GDM1 (cell line): ENCODE data around the gene GRHPR.
"Not testable (repeated sequence)": the region's sequence is repeated elsewhere in the genome, so short reads cannot be mapped to it uniquely, and the experiment has no call there.

Experiments
- DNase-seq: peaks from one replicate; lab custom pipeline; 2025; lab: John Stamatoyannopoulos, UW

The GRHPR gene

DNA sequence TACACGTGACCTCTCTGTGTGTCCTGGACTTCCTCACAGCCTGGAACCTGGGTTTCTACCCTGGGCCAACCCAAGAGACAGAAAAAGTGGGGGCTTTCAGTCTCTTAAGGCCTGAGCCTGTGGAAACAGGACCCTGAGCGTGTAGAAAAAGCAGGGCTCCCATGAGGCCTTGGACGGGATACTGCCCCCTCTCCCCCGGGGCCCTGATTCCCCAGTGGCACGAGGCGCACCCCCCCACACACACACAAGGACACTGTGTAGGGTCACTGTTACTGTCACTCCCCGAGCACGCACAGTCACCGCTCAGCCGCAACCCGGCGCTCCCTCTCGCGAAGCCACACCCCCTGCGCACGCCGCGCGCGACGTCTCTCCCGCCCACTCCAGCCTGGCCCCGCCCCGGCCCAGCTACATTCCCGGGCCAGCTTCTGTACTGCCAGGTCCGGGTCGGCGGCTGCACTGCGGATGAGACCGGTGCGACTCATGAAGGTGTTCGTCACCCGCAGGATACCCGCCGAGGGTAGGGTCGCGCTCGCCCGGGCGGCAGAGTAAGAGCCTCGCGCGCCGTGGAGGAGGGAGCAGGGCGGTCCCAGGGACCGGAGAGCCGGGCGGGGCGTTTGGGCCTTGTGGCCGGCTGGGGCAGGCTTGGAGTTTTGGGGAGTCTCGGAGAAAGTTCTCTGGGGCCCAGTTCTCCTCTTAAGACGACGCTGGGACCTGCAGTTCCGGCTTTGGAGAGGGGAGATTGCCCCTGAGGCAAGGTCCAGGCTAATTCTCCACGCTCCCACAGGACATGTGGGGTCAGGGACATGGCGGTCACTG is at the start of gene GRHPR:
TSS of gene GRHPR (plus strand) at position 408 of the 816 bp plus-strand sequence. CDS start at position 463, 55 bp downstream.
- peak; percentile 77 for DNase-seq

GRCh38 chr9:37372839-37373238 is 49.7 kb upstream of the GRHPR start:
- no peak for DNase-seq

DNA sequence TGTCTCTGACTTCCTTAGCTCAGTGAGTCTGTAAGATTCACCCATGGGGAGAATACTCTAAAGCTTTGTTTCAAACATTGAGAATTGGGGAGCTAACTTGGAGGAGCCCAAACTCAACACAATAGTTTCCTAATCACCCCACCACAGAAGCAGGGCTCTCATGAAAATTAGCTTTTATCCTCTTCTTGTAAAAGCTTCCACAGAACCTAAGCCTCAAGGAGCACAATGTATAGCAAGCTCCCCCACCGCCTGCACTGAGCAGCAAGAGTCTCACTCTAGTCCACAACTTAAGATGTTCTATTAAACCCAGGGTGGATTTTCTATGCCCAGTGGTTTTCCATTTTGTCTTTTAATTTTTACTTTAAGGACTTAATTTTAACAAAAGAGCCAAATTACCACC is 48.9 kb upstream of the GRHPR start:
- DNase-seq, result no peak

DNA sequence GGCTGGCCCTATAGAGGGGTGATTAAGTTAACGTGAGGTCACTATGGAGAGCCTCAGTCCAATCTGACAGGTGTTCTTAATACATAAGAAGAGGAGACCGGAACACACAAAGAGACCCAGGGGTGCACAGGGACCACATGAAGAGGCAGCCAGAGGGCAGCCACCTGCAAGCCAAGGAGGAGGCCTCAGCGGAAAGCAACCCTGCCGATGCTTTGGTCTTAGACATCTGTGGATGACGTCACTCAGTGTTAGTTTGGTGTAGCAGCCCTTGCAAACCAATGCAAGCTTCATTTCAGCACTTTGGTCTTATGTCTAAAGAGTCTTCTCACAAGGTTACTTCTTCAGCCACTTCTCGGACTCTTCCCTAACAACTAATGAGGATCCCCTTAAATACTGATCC is 47.6 kb upstream of the GRHPR start:
- no peak for DNase-seq

- no peak for DNase-seq
Observed at GRCh38 chr9:37377688-37378612, 44.5 kb upstream of the GRHPR start.

DNA sequence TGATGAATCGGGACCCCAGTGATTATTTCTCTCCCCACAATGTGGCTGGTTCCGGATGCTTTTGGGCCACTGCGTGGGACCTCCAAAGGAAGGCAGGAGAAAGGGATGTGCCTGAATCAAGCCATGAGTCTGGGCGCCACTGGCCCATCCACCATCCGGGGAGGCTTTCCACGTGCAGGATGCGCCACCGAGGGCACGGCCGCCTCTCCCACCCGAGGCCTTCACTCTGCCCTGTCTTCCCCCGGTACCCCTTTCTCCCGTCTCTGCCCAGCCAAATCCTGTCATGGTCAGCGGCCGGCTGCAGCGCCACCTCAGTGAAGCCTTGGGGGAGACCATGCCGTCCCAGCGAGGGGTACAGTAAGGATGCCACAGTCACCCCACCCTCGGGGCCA is 43.9 kb upstream of the GRHPR start:
- DNase-seq, result no peak

GRCh38 chr9:37379835-37380234 is 42.7 kb upstream of the GRHPR start:
- DNase-seq, result no peak

DNA sequence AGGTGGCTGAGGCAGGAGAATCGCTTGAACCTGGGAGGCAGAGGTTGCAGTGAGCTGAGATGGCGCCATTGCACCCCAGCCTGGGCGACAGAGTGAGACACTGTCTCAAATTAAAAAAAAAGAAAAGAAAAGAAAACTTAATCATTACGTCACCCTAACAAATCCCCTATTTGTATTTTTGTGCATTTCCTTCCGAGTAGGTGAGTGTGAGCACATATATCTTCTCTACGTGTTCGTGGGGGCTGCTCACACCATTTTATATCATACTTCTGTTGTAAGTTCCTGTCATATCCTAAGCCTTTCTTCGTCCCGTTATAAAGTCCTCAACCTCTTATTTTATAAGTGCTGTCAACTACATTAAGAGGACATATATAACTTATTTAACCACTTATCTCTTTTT is 41.9 kb upstream of the GRHPR start:
- no peak for DNase-seq

- no peak for DNase-seq
Observed at GRCh38 chr9:37381094-37381741, 41.3 kb upstream of the GRHPR start.

DNA sequence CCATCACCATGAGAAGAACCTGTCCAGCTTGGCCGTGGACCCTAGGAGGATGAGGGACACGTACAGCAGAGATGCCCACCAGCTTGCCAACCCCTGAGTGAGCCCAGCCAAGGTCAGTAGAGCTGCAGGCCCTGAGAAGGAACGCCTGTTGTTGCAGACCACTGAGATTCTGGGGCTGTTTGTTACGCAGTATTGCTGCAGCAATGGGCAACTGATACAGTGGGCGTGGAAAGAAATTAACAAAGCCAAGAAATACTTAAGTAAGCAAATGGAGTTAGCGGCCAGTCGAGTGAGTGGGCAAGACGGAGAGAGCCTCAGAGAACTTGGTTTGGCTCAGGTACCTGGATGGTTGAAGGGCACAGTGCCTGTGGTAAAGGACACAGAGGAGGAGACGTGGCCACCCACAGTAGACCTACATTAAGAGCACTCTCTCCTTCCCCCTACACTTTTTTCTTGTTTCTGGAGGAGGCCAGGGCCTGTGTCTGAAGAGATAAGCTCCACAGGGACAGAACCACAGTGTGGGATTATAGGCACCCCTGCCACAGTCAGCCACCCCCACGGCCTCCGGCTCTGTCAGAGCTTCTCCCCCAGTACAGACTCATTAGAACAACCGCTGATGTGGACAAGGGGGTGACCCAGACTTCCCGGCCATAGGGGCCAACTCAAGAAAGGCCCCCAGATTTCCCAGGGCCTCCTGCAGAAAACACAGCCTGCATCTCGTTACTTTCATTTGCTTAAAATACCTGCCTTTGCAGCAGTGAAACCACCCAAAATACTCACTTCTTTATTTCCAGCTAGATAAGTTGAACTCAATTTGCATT is 40.1 kb upstream of the GRHPR start:
- DNase-seq, result no peak

DNA sequence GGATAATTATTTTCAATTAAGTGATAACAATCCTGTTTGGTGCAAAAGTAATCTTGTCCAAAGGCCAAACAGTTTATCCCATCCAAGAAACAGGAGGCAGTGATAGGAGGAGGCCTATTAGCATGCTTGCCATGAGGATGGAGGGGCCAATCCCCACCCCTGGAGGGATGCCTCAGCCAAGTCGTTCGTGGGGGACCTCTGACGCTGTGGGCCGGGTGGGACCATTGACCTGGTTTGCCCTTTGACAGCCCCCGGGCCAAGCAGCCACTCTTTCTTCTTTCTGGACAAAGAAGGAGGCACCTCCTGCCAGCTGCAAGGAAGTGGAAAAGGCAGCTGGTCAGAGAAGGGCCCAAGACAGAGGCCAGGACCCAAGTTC is 39.5 kb upstream of the GRHPR start:
- no peak for DNase-seq

GRCh38 chr9:37383393-37383792 is 39.1 kb upstream of the GRHPR start:
- DNase-seq, result no peak

DNA sequence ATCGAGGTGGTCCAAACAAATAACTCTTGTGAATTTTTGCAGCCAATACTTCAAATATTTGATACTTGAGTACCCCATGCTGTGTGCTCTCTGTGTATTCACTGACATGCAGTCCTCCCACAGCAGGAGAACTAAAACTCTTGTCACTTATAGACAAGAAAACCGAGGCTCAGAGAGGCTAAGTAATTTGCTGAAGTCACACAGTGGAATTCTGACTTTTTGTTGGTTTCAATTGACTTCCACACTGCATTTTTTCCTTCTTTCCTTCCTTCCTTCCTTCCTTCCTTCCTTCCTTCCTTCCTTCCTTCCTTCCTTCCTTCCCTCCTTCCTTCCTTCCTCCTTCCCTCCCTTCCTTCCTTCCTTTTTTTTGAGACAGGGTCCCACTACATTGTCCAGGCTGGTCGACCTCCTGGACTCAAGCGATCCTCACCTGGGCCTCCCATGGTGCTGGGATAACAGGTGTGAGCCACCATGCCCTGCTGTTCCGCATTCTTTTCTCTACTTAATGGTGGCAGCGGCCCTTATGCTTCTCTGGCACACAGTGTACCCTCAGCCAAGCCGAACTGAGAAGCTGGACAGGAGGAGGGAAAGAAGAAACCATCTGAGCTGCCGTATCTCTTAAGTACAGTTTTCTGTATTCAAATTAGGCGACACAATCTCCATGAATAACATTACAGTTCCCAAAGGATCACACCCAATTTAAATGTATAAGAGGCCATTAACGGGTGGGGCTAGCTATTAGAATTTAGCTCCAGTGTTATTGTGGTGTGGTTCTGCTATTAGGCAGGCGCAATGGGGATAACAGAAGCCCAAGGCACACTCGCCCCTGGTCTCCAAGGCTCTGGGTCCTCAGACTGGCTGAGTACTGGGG is 38.4 kb upstream of the GRHPR start:
- no peak for DNase-seq

DNA sequence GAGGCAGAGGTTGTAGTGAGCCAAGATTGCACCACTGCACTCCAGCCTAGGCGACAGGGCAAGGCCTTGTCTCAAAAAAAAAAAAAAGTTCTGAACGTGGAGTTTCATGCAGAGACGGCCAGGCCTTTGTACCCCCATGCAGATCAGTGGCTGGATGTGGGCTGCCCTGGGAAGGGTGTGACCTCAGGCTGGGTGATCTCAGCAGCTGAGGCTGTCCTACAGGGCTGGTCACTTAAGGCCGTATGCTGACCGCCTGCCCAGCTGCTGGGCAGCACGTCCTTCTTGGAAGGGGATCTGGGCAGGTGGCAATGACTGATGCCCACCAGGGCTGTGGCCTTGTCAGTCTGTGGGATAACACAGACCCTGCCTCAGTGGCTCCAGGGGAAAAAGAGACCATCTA is 37.2 kb upstream of the GRHPR start:
- DNase-seq, result no peak

DNA sequence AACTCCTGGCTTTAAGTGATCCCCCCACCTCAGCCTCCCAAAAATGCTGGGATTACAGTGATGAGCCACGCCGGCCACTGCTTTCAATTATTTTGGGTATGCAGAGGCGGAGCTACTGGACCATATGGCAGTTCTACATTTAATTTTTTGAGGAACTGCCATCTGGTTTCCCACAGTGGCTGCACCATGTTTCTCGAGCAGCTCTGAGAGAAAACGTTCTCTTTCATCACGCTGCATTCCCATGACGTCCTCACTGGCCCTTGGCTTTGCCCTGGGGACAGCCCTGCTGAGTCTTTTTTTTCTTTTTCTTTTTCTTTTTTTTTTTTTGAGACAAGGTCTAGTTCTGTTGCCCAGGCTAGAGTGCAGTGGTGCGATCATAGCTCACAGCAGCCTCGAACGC is 35.5 kb upstream of the GRHPR start:
- DNase-seq, result no peak

GRCh38 chr9:37390759-37391158 is 31.7 kb upstream of the GRHPR start:
- DNase-seq, result no peak

- DNase-seq, result no peak
Observed at GRCh38 chr9:37392272-37392671, 30.2 kb upstream of the GRHPR start.

DNA sequence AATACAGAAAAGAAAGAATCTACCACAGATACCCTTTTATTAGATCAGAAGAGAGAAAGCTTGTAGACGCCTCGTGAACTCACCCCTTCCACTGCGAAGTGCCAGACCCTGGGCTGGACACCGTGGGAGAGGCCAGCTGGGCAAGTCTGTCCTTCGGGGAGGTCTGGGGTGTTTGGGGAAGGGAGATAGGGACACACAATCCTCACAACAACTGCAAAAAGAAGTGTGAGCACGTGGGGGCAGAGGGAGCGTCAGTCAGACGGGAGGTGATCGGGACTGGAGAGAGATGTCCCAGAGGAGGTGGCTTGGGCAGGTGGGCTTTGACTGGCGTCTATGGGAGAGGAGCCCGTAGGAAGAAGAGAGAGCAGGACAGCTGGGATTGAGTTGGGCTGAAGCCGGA is 27.3 kb upstream of the GRHPR start:
- DNase-seq, result no peak

GRCh38 chr9:37395663-37396062 is 26.8 kb upstream of the GRHPR start:
- DNase-seq, result no peak

DNA sequence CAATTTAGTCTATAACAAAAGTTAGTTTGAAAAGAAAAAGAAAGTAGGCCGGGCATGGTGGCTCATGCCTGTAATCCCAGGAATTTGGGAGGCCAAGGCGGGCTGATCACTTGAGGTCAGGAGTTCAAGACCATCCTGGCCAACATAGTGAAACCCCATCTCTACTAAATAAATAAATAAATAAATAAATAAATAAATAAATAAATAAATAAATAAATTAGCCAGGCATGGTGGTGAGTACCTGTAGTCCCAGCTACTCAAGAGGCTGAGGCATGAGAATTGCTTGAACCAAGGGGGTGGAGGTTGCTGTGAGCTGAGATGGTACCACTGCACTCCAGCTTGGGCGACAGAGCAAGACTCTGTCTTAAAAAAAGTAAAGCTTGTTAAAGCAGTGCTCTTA is 24.5 kb upstream of the GRHPR start:
- DNase-seq, result not testable (repeated sequence)
